Panc1 (cell line): ENCODE results near the gene LSG1.

Experiments
- POLR2AphosphoS5 ChIP-seq: IDR thresholded peaks from 2 replicates; pipeline ENCODE4 v1.6.1; 2012; ENCODE audit warnings: mild to moderate bottlenecking, low read depth, low read length, moderate library complexity
- TCF7L2 ChIP-seq: IDR thresholded peaks from 2 replicates; pipeline ENCODE4 v1.6.1; 2011; ENCODE audit warnings: mild to moderate bottlenecking, low read depth, low read length, inconsistent platforms
- TF ChIP-seq, protein P1 (sequence below): fragments of 450-650 bp; IDR thresholded peaks from 2 replicates; pipeline ENCODE4 v1.5.1; 2017; ENCODE audit warnings: mild to moderate bottlenecking
- TF ChIP-seq, protein P2 (sequence below), 2 experiments: IDR thresholded peaks; 2 replicates each; pipeline ENCODE4 v1.6.1; 2011 to 2012; ENCODE audit warnings: low read depth in 2 of 2, control low read depth in 1 of 2, low read length in 1 of 2, mild to moderate bottlenecking in 1 of 2, moderate library complexity in 1 of 2; ENCODE audit not compliant: insufficient read depth in 1 of 2

DNA sequence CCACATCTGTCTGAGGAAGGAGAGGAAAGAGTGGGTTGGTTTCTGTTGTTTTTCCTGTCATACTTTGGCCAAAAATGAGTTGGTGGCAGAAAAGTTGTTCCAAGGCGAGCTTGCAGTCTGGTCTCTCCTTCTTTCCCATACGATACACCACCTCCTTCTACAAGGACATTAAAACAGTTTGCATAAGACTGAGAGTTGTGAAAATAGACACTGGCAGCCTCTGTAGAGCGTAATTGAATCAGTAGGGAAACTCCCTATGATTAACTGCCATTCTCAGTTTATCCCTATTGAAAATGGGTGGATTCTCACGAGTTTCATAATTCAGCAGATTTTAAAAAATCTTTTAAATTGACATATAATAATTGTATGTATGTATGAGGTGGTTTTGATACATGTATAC is 3.7 kb upstream of the LSG1 start:
- TF ChIP-seq, protein P1, sequence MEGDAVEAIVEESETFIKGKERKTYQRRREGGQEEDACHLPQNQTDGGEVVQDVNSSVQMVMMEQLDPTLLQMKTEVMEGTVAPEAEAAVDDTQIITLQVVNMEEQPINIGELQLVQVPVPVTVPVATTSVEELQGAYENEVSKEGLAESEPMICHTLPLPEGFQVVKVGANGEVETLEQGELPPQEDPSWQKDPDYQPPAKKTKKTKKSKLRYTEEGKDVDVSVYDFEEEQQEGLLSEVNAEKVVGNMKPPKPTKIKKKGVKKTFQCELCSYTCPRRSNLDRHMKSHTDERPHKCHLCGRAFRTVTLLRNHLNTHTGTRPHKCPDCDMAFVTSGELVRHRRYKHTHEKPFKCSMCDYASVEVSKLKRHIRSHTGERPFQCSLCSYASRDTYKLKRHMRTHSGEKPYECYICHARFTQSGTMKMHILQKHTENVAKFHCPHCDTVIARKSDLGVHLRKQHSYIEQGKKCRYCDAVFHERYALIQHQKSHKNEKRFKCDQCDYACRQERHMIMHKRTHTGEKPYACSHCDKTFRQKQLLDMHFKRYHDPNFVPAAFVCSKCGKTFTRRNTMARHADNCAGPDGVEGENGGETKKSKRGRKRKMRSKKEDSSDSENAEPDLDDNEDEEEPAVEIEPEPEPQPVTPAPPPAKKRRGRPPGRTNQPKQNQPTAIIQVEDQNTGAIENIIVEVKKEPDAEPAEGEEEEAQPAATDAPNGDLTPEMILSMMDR, result no peak
- TF ChIP-seq POLR2AphosphoS5 (no peak), TCF7L2 (no peak)
- TF ChIP-seq, protein P2, sequence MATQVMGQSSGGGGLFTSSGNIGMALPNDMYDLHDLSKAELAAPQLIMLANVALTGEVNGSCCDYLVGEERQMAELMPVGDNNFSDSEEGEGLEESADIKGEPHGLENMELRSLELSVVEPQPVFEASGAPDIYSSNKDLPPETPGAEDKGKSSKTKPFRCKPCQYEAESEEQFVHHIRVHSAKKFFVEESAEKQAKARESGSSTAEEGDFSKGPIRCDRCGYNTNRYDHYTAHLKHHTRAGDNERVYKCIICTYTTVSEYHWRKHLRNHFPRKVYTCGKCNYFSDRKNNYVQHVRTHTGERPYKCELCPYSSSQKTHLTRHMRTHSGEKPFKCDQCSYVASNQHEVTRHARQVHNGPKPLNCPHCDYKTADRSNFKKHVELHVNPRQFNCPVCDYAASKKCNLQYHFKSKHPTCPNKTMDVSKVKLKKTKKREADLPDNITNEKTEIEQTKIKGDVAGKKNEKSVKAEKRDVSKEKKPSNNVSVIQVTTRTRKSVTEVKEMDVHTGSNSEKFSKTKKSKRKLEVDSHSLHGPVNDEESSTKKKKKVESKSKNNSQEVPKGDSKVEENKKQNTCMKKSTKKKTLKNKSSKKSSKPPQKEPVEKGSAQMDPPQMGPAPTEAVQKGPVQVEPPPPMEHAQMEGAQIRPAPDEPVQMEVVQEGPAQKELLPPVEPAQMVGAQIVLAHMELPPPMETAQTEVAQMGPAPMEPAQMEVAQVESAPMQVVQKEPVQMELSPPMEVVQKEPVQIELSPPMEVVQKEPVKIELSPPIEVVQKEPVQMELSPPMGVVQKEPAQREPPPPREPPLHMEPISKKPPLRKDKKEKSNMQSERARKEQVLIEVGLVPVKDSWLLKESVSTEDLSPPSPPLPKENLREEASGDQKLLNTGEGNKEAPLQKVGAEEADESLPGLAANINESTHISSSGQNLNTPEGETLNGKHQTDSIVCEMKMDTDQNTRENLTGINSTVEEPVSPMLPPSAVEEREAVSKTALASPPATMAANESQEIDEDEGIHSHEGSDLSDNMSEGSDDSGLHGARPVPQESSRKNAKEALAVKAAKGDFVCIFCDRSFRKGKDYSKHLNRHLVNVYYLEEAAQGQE (IDR thresholded peaks at IDR 0.05; ENCODE audit: insufficient read depth in 1 of 2, low read depth in 2 of 2, low read length in 1 of 2), result no peak
